HG02642 (cell line): Measurements from ENCODE around the gene FOXP1.

ENCODE experiments used
- ATAC-seq: cut with Tn5 transposase; IDR thresholded peaks from one replicate; pipeline ENCODE4 v1.9.1; 2021; ENCODE audit warnings: mild to moderate bottlenecking; ENCODE audit not compliant: unreplicated experiment, poor library complexity

Gene FOXP1

GRCh38 chr3:71045212-71045916 lies 538.2 kb downstream of the FOXP1 start:
- ATAC-seq: no peak

- ATAC-seq: no peak
These were observed 540.8 kb downstream of the FOXP1 start for GRCh38 chr3:71042759-71043158.

GRCh38 chr3:71041371-71041770 lies 542.2 kb downstream of the FOXP1 start:
- ATAC-seq: no peak

GRCh38 chr3:71039332-71039731 lies 544.2 kb downstream of the FOXP1 start:
- ATAC-seq: no peak

- ATAC-seq: no peak
These were observed 545.8 kb downstream of the FOXP1 start for GRCh38 chr3:71037775-71038174.

- ATAC-seq: no peak
These were observed 547.6 kb downstream of the FOXP1 start for GRCh38 chr3:71035886-71036285.

GRCh38 chr3:71035314-71035713 lies 548.2 kb downstream of the FOXP1 start:
- ATAC-seq: no peak

- ATAC-seq: no peak
These were observed 549.8 kb downstream of the FOXP1 start for GRCh38 chr3:71033681-71034220.

- no peak for ATAC-seq
These were observed 551.5 kb downstream of the FOXP1 start for GRCh38 chr3:71031914-71032521.

GRCh38 chr3:71031181-71031580 lies 552.3 kb downstream of the FOXP1 start:
- no peak for ATAC-seq

GRCh38 chr3:71030748-71031147 lies 552.8 kb downstream of the FOXP1 start:
- ATAC-seq: no peak

- no peak for ATAC-seq
These were observed 553.8 kb downstream of the FOXP1 start for GRCh38 chr3:71029770-71030169.

- ATAC-seq: no peak
These were observed 554.7 kb downstream of the FOXP1 start for GRCh38 chr3:71028802-71029201.

- no peak for ATAC-seq
These were observed 555.3 kb downstream of the FOXP1 start for GRCh38 chr3:71028184-71028583.

GRCh38 chr3:71026634-71027578 lies 556.6 kb downstream of the FOXP1 start:
- ATAC-seq: no peak

- ATAC-seq: no peak
These were observed 558.0 kb downstream of the FOXP1 start for GRCh38 chr3:71025516-71025915.

- no peak for ATAC-seq
These were observed 558.5 kb downstream of the FOXP1 start for GRCh38 chr3:71025010-71025409.

GRCh38 chr3:71022551-71023335 lies 560.8 kb downstream of the FOXP1 start:
- ATAC-seq: no peak

- ATAC-seq: no peak
These were observed 564.7 kb downstream of the FOXP1 start for GRCh38 chr3:71018799-71019198.
